ENCODE results near the gene SLC25A13.

SLC25A13 gene

GRCh38 chr7:96151889-96152288 lies 170.0 kb downstream of the SLC25A13 start:
- Mint-ChIP-seq H3K27me3 (no peaks in the 10 kb centered on the region), H3K27ac (no peak overlapping the region), H3K9me3 (no peaks in the 10 kb centered on the region), H3K4me3 (no peak overlapping the region), H3K4me1 (no peaks in the 10 kb centered on the region), H3K36me3 (peaks cover 39 to 53% of the 10 kb centered on the region in 2 donors)
- no peak for ATAC-seq (replicated peaks)
- DNase-seq: no peak

- Mint-ChIP-seq H3K27me3 (no peaks in the 10 kb centered on the region), H3K9me3 (peaks cover 0 to 1% of the 10 kb centered on the region in 2 donors), H3K27ac (no peak overlapping the region), H3K4me3 (no peak overlapping the region), H3K36me3 (peaks cover 37 to 59% of the 10 kb centered on the region in 2 donors), H3K4me1 (no peaks in the 10 kb centered on the region)
- no peak for DNase-seq
- ATAC-seq (replicated peaks): no peak
These were observed 177.7 kb downstream of the SLC25A13 start for GRCh38 chr7:96144260-96144526.

- Mint-ChIP-seq H3K9me3 (peaks cover 0 to 1% of the 10 kb centered on the region in 2 donors), H3K4me3 (no peak overlapping the region), H3K4me1 (no peaks in the 10 kb centered on the region), H3K36me3 (peaks cover 37 to 54% of the 10 kb centered on the region in 2 donors), H3K27ac (no peak overlapping the region), H3K27me3 (no peaks in the 10 kb centered on the region)
- DNase-seq: no peak
- no peak for ATAC-seq (replicated peaks)
These were observed 178.2 kb downstream of the SLC25A13 start for GRCh38 chr7:96143495-96144259.

GRCh38 chr7:96136600-96137239 lies 185.2 kb downstream of the SLC25A13 start:
- Mint-ChIP-seq H3K27ac (no peak overlapping the region), H3K27me3 (no peaks in the 10 kb centered on the region), H3K4me1 (no peaks in the 10 kb centered on the region), H3K9me3 (peaks cover 0 to 1% of the 10 kb centered on the region in 2 donors), H3K36me3 (peaks cover 40 to 57% of the 10 kb centered on the region in 2 donors), H3K4me3 (no peak overlapping the region)
- no peak for ATAC-seq (replicated peaks)
- DNase-seq: no peak

- peaks cover 43 to 56% of the 10 kb centered on the region in 2 donors for H3K36me3 Mint-ChIP-seq
- no peaks in the 10 kb centered on the region for H3K9me3 Mint-ChIP-seq
- H3K27me3 Mint-ChIP-seq: no peaks in the 10 kb centered on the region
- ATAC-seq (replicated peaks) (no peak), DNase-seq (no peak)
- H3K4me1 Mint-ChIP-seq: no peaks in the 10 kb centered on the region
- no peak overlapping the region for H3K27ac Mint-ChIP-seq
- no peak overlapping the region for H3K4me3 Mint-ChIP-seq
These were observed 186.7 kb downstream of the SLC25A13 start for GRCh38 chr7:96135241-96135640.

GRCh38 chr7:96131525-96131924 lies 190.4 kb downstream of the SLC25A13 start:
- H3K4me3 Mint-ChIP-seq: no peak overlapping the region
- DNase-seq: no peak

GRCh38 chr7:96127746-96128145 lies 194.2 kb downstream of the SLC25A13 start:
- peaks cover 43 to 50% of the 10 kb centered on the region in 2 donors for H3K36me3 Mint-ChIP-seq
- DNase-seq (no peak), ATAC-seq (replicated peaks) (no peak)
- H3K27me3 Mint-ChIP-seq: no peaks in the 10 kb centered on the region
- no peaks in the 10 kb centered on the region for H3K4me1 Mint-ChIP-seq
- no peaks in the 10 kb centered on the region for H3K9me3 Mint-ChIP-seq
- no peak overlapping the region for H3K27ac Mint-ChIP-seq
- no peak overlapping the region for H3K4me3 Mint-ChIP-seq

More at GRCh38 chr7:96131525-96131924, 190.4 kb downstream of the SLC25A13 start:
- ATAC-seq (replicated peaks): no peak
- Mint-ChIP-seq H3K36me3 (peaks cover 46 to 54% of the 10 kb centered on the region in 2 donors), H3K4me1 (no peaks in the 10 kb centered on the region), H3K27ac (no peak overlapping the region), H3K9me3 (no peaks in the 10 kb centered on the region), H3K27me3 (no peaks in the 10 kb centered on the region)

GRCh38 chr7:96126382-96126781 lies 195.5 kb downstream of the SLC25A13 start:
- DNase-seq: no peak
- Mint-ChIP-seq H3K4me1 (no peaks in the 10 kb centered on the region), H3K27me3 (no peaks in the 10 kb centered on the region), H3K36me3 (peaks cover 38 to 56% of the 10 kb centered on the region in 2 donors), H3K4me3 (no peak overlapping the region), H3K27ac (no peak overlapping the region), H3K9me3 (no peaks in the 10 kb centered on the region)
- no peak for ATAC-seq (replicated peaks)

GRCh38 chr7:96122746-96123145 lies 199.2 kb downstream of the SLC25A13 start:
- H3K4me1 Mint-ChIP-seq: no peaks in the 10 kb centered on the region
- no peak overlapping the region for H3K27ac Mint-ChIP-seq
- DNase-seq: no peak
- no peaks in the 10 kb centered on the region for H3K9me3 Mint-ChIP-seq
- no peak overlapping the region for H3K4me3 Mint-ChIP-seq
- peaks cover 20 to 63% of the 10 kb centered on the region in 2 donors for H3K36me3 Mint-ChIP-seq
- no peaks in the 10 kb centered on the region for H3K27me3 Mint-ChIP-seq
- no peak for ATAC-seq (replicated peaks)

- Mint-ChIP-seq H3K36me3 (peaks cover 20 to 62% of the 10 kb centered on the region in 2 donors), H3K27ac (no peak overlapping the region), H3K4me1 (no peaks in the 10 kb centered on the region), H3K9me3 (no peaks in the 10 kb centered on the region), H3K4me3 (no peak overlapping the region), H3K27me3 (no peaks in the 10 kb centered on the region)
- DNase-seq (no peak), ATAC-seq (replicated peaks) (no peak)
These were observed 200.1 kb downstream of the SLC25A13 start for GRCh38 chr7:96121752-96122151.

GRCh38 chr7:96120445-96121225 lies 201.3 kb downstream of the SLC25A13 start:
- DNase-seq (no peak), ATAC-seq (replicated peaks) (no peak)
- no peaks in the 10 kb centered on the region for H3K9me3 Mint-ChIP-seq
- no peaks in the 10 kb centered on the region for H3K27me3 Mint-ChIP-seq
- H3K4me3 Mint-ChIP-seq: no peak overlapping the region
- no peaks in the 10 kb centered on the region for H3K4me1 Mint-ChIP-seq
- H3K27ac Mint-ChIP-seq: no peak overlapping the region
- peaks cover 11 to 52% of the 10 kb centered on the region in 2 donors for H3K36me3 Mint-ChIP-seq

GRCh38 chr7:96118449-96119001 lies 203.4 kb downstream of the SLC25A13 start:
- DNase-seq: no peak
- Mint-ChIP-seq H3K27ac (no peak overlapping the region), H3K4me3 (no peak overlapping the region), H3K9me3 (no peaks in the 10 kb centered on the region), H3K27me3 (no peaks in the 10 kb centered on the region), H3K4me1 (no peaks in the 10 kb centered on the region), H3K36me3 (peaks cover 8 to 38% of the 10 kb centered on the region in 2 donors)
- ATAC-seq (replicated peaks): no peak

GRCh38 chr7:96116173-96116572 lies 205.7 kb downstream of the SLC25A13 start:
- Mint-ChIP-seq H3K27me3 (peaks cover 4 to 5% of the 10 kb centered on the region in 2 donors), H3K4me1 (no peaks in the 10 kb centered on the region), H3K9me3 (peaks cover 0 to 2% of the 10 kb centered on the region in 2 donors), H3K27ac (no peak overlapping the region), H3K36me3 (peaks cover 3 to 21% of the 10 kb centered on the region in 2 donors), H3K4me3 (no peak overlapping the region)
- DNase-seq: no peak
- no peak for ATAC-seq (replicated peaks)

GRCh38 chr7:96114190-96114589 lies 207.7 kb downstream of the SLC25A13 start:
- Mint-ChIP-seq H3K4me3 (no peak overlapping the region), H3K9me3 (peaks cover 0 to 4% of the 10 kb centered on the region in 2 donors), H3K27me3 (peaks cover 4 to 10% of the 10 kb centered on the region in 2 donors), H3K27ac (no peak overlapping the region), H3K4me1 (no peaks in the 10 kb centered on the region), H3K36me3 (peaks cover 0 to 5% of the 10 kb centered on the region in 2 donors)
- DNase-seq (no peak), ATAC-seq (replicated peaks) (no peak)
